ENCODE results near the gene OCIAD1.
"Not testable (repeated sequence)": the region's sequence is repeated elsewhere in the genome, so short reads cannot be mapped to it uniquely, and the experiment has no call there.

OCIAD1 gene

DNA sequence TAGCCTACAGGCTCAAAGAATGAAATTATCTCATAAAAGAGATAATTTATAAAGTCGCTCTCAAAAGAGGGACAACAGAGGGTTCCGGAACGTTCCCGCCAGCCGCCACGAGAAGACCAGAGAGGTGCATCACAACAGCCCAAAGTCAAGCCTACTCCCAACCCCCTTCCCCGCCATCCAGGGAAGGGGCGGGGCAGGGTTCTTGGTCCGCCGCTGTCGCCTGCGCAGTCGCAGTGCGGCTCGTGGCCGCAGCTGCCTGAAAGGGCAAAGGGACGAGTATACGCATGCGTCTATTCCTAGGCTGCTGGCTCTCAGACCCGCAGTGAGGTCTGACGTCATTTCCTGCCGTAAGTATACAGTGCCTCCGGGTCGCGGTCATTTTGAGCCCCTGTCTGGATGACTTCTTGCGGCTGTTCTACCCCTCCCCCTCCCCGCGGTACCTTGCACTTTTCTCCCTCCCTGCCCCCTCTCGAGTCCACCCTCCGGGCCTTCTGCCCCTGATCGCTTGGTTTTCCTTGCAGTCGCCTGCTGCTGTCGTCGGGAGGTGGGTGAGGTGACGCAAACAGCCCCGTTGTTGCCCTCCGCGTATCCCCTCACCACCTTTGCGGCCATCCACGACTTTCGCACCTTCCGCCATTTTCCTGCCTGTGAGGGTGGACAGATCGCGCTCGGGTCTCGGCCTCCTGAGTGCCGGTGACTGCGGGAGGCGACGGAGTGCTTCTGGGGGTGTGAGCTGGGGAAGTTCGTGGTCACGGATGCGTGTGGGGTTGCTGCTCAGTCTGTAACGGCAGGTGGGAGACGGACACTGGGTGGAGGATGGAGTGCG, at the start of gene OCIAD1:
TSS of gene OCIAD1 (plus strand) at position 383 of the 826 bp plus-strand sequence. CDS start 1,537 bp downstream, outside the sequence.
- peak; percentile 99 for DNase-seq

DNA sequence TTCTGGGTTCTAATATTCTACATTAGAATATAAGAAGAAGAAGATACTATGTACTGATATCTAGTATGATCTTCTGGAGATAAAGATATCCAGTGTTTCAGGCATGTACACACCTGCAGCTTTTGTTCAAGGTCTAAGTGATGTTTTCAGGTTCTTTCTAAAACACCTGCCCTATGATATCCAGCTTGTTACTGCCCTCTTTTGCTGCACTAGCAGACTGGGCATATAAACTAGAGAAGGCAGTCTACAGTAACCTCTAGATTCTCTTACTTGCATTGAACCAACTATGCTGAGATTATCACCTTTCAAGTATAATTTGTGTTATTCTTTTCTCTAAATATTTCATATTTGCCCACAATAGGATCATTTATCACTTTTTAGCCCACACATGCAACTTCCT, 48.9 kb upstream of the OCIAD1 start:
- no peak for DNase-seq

DNA sequence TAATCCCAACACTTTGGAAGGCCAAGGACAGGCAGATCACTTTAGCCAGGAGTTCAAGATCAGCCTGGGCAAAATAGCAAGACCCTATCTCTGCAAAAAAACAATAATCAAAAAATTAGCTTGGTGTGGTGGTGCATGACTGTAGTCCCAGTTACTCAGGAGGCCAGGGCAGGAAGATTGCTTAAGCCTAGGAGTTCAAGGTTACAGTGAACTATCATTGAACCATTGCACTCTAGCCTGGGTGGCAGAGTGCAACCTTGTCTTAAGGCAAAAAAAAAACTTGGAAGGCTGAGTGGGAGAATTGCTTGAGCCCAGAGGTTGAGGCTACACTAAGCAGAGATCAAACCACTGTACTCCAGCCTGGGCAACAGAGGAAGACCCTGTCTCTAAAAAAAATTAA, 45.6 kb upstream of the OCIAD1 start:
- DNase-seq, result no peak

DNA sequence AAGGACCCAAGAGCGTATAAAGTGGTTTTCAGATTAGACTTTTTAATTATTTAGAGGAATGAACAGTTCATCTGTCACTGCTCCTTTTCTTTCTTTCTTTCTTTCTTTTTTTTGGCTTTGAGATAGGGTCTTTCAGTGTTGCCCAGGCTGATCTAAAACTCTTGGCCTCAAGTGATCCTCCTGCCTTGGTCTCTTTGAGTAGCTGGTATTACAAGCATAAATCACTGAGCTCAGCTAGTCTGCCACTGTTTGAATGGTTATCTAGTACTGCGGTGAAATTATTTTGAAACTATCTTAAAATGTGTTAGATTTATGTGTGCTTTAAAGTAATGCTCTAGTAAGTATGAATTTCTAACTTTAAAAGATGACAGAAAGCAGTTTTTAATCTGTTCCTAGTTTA, 44.3 kb upstream of the OCIAD1 start:
- DNase-seq, result no peak

- no peak for DNase-seq
These were observed 43.8 kb upstream of the OCIAD1 start for GRCh38 chr4:48787056-48787455.

DNA sequence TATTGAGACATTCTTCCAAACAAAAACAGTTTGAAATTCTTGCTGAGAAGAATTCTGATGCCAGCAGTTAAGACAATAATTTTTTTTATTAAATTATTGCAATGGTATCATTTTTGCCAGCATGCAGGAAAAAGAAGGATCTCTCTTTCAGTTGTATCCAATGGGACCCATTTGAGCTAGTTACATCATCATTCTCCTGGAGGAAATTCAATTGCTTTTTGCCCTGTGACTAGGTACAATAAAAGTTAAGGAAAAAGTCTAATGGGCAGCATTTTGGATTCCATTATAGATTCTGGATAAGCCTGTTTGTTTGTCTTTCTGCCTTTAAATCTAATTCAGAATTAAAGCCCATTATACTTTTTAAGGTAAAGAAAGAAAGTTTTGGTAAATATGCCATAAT, 40.3 kb upstream of the OCIAD1 start:
- DNase-seq, result no peak

- DNase-seq, result no peak
These were observed 39.6 kb upstream of the OCIAD1 start for GRCh38 chr4:48791313-48791712.

DNA sequence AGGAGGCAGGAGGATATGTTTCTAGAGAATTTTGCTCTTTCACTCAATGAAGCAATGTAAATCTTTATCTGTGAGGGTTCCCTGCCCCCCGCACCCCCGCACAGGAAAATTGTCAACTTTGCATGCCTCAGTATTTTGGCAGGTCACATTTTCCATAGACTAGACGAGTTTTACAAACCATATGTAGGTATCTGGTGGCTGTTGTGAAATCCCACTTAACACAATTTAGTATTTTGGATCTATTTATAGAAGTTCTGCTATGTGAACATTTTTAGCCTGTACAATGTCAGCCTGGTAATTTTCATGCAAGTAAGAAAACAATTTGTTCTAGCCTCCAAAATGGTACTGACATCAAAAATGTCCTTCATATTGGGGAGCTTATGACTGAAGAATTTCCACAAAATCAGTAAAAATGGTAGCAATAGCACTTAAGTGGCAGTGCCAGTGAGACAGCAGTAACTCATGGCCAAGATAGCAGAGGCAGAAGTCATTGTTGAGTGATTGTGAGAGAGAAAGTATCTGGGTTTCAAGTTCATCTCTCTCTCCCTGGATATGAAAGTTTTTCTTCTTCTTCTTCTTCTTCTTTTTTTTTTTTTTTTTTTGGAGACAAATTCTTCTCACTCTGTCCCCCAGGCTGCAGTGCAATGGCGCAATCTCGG, 38.4 kb upstream of the OCIAD1 start:
- peak; percentile 68 for DNase-seq

DNA sequence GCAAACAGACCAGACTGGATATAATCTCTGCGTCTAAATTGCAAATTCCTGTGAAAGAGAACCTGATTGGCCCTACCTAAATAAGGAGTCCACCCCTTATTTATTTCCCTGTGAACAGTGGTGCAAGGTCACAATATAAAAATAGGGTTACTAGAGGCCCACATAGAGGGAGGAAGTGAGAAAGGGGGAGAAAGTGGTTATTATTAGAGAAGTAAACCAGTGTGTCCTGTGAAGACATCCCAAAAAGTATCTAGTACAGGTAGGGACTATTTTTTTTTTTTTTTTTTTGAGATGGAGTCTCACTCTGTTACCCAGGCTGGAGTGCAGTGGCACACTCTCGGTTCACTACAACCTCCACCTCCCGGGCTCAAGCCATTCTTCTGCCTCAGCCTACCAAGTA, 35.8 kb upstream of the OCIAD1 start:
- no peak for DNase-seq

DNA sequence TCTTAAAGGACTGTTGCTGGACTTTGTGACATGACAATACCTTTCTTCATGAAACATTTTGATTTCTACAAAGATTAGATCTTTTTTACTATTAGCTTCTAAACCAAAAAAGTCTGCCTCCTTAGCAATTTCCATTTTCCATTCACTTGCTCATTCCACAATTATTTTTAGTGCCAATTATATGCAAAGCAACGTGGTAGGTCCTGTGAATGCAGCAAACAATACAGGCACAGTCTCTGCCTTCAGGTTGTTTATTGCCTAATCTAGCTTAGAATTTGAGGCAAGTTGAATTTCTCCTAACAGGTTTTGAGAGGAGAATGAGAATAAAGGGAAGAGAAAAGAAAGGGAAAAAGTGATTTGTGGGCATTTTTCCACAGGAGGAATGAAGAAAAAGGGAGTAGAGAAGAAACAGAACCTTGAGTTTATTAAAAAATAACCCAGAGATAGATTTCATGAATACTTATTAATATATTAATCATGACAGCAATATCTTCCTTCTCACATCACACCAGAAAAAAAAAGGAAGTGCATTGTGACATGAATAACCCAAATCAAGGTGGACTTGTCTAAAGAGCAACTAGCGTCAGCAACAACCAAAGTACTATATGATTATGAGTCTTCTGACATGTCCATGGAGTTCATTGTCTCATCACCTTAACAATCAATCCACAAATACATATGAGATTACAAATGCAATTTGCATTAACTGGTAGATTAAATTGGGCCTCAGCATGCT, 34.5 kb upstream of the OCIAD1 start:
- no peak for DNase-seq

GRCh38 chr4:48796927-48797679, 33.8 kb upstream of the OCIAD1 start:
- no peak for DNase-seq

DNA sequence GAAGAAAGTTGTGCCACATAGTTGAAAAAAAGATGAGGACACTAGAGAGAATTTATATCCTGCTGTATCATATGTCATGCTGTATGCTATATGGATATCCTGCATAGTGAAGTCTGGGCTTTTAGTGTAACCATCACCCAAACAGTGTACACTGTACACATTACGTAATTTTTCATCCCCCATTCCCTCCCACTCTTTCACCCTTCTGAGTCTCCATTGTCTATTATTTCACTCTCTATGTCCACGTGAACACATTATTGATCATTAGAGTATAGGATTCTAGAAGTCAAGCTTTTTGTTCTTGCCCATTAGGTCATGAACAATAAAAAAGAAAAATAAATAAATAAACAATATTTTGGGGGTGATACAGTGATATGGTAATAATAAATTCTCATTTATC, 32.8 kb upstream of the OCIAD1 start:
- DNase-seq, result no peak

- peak; percentile 37 for DNase-seq
These were observed 31.7 kb upstream of the OCIAD1 start for GRCh38 chr4:48799157-48799556.

- DNase-seq, result not testable (repeated sequence)
These were observed 30.7 kb upstream of the OCIAD1 start for GRCh38 chr4:48800155-48800554.

DNA sequence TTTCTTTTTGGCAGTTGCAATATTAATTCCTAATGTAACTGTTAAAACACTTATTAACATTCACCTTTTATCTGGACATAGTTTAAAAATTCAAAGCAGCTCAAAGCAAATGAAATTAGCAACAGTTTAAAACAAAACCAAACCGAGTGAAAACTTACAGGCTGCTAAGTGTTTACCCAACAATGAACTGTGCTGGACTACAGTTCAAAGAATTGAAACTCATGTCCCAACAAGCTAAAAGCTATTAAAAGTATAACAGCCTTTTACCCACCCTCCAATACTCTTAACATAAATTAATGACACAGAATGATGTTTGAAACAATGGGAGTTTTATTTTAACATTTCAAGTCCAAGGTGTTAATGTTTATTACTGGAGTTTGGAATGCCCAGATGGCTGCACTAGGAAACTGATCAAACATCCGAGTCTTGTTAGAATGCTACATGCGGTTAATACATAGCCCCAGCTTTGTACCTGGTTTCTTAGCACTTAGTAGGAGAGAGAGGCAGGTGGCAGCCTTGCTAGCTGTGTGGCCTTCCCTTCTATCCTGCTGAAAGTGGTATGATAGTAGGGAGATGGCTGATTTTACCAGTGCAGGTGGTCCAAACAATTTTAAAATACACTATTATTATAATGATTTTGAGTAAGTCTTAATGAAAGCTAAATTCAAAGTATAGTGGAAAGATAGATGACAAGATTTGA, 29.7 kb upstream of the OCIAD1 start:
- no peak for DNase-seq

- DNase-seq, result peak; percentile 39
These were observed 26.1 kb upstream of the OCIAD1 start for GRCh38 chr4:48804584-48805301.

DNA sequence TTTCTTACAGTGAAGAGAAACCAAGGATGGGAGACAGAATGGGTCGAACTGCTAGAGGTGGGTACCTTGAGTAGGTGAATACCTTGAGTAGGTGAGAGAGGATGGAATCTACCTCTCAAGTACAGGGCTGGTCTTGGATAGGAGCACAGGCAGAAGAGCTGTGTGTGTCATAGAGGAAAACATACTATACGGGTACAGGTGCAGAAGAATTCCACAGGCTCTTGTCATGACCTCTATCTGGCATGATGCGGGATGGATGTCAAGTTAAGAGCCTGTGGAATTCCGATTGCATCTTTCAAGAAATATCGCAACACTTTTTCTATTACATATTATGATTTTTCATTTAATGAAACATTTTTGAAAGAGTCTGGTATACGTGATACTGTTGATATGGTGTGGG, 18.0 kb upstream of the OCIAD1 start:
- no peak for DNase-seq

GRCh38 chr4:48813964-48814363, 16.9 kb upstream of the OCIAD1 start:
- peak; percentile 22 for DNase-seq

GRCh38 chr4:48815483-48815882, 15.4 kb upstream of the OCIAD1 start:
- peak; percentile 47 for DNase-seq

- DNase-seq, result not testable (repeated sequence)
These were observed 14.6 kb upstream of the OCIAD1 start for GRCh38 chr4:48816297-48816696.

GRCh38 chr4:48816971-48817370, 13.9 kb upstream of the OCIAD1 start:
- no peak for DNase-seq

- DNase-seq, result peak; percentile 56
These were observed 9.5 kb upstream of the OCIAD1 start for GRCh38 chr4:48821431-48821830.
